ENCODE data around the gene OR10D3.
"Not testable (repeated sequence)": the region's sequence is repeated elsewhere in the genome, so short reads cannot be mapped to it uniquely, and the experiment has no call there.

The OR10D3 gene

GRCh38 chr11:124209824-124210357 lies 26.7 kb downstream of the OR10D3 start:
- no peak for TF ChIP-seq CTCF (IDR thresholded peaks at IDR 0.05; ENCODE audit: extremely low read depth, missing control alignments)

GRCh38 chr11:124210421-124210820 lies 27.3 kb downstream of the OR10D3 start:
- TF ChIP-seq CTCF (IDR thresholded peaks at IDR 0.05; ENCODE audit: extremely low read depth, missing control alignments), result no peak
- DNase-seq (ENCODE audit: low spot score), result no peak

More at GRCh38 chr11:124209824-124210357, 26.7 kb downstream of the OR10D3 start:
- DNase-seq (ENCODE audit: low spot score), result no peak

GRCh38 chr11:124211321-124211720 lies 28.2 kb downstream of the OR10D3 start:
- TF ChIP-seq CTCF (IDR thresholded peaks at IDR 0.05; ENCODE audit: extremely low read depth, missing control alignments), result no peak
- DNase-seq (ENCODE audit: low spot score), result no peak

GRCh38 chr11:124214027-124214426 lies 30.9 kb downstream of the OR10D3 start:
- TF ChIP-seq CTCF (IDR thresholded peaks at IDR 0.05; ENCODE audit: extremely low read depth, missing control alignments), result no peak
- no peak for DNase-seq (ENCODE audit: low spot score)

DNA sequence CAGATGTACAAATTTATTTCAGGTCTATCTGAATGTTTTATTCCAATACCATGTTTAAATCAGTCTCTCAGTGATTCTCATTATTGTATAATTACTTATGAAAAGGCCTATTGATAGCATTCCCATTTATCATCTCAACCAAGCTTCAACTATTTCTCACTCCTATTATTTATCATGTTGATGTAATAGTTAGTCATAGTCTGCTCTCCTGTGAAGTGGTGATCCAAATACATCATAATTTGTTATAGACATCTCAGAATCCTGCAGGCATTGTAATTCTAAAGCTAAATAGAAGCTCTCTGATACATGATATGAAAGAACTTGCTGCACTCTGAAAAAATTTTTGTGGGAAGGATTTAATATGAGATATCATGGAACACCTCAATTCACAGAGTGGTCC lies 36.0 kb downstream of the OR10D3 start:
- no peak for DNase-seq (ENCODE audit: low spot score)

DNA sequence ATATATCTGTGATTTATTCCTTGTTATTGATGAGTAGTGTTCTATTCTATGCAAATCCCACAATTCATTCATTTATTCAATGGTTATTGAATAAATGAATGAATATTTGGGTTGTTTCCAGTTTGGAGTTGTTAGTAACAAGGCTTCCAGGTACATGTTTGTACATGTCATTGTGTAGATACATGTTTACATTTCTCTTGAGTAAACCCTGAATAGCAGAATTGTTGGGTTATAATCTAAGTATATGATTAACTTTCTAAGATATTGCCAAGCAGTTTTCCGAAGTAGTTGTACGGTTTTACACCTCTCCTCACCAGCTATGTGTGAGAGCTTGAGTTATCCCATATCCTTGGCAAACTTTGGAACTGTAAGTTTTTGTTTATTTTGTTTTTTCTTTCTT lies 39.3 kb downstream of the OR10D3 start:
- no peak for TF ChIP-seq CTCF (IDR thresholded peaks at IDR 0.05; ENCODE audit: extremely low read depth, missing control alignments)
- DNase-seq (ENCODE audit: low spot score), result no peak

More for the DNA sequence above, 36.0 kb downstream of the OR10D3 start:
- TF ChIP-seq CTCF (IDR thresholded peaks at IDR 0.05; ENCODE audit: extremely low read depth, missing control alignments), result no peak

DNA sequence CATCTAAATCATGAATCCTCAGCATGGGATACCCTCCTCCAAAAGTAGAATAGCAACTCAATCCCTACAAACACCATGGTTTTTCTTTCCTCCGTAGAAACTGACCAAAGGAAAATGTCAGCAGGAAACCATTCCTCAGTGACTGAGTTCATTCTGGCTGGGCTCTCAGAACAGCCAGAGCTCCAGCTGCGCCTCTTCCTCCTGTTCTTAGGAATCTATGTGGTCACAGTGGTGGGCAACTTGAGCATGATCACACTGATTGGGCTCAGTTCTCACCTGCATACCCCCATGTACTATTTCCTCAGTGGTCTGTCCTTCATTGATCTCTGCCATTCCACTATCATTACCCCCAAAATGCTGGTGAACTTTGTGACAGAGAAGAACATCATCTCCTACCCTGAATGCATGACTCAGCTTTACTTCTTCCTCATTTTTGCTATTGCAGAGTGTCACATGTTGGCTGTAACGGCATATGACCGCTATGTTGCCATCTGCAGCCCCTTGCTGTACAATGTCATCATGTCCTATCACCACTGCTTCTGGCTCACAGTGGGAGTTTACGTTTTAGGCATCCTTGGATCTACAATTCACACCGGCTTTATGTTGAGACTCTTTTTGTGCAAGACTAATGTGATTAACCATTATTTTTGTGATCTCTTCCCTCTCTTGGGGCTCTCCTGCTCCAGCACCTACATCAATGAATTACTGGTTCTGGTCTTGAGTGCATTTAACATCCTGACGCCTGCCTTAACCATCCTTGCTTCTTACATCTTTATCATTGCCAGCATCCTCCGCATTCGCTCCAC lies 41.7 kb downstream of the OR10D3 start:
- DNase-seq (ENCODE audit: low spot score), result not testable (repeated sequence)

GRCh38 chr11:124225471-124225870 lies 42.3 kb downstream of the OR10D3 start:
- no peak for TF ChIP-seq CTCF (IDR thresholded peaks at IDR 0.05; ENCODE audit: extremely low read depth, missing control alignments)
- no peak for DNase-seq (ENCODE audit: low spot score)

Measured in GM20000 (cell line).